ENCODE measurements around the gene ZMYND19.
"Not testable (repeated sequence)": the region's sequence is repeated elsewhere in the genome, so short reads cannot be mapped to it uniquely, and the experiment has no call there.

ZMYND19 gene

GRCh38 chr9:137631345-137632229, 41.3 kb upstream of the ZMYND19 start:
- H3K4me3 ChIP-seq (ENCODE audit: low read depth, low read length), result no peak overlapping the region
- TF ChIP-seq CTCF (IDR thresholded peaks at IDR 0.05; ENCODE audit: insufficient read depth, low read length, missing control alignments), result no peak
- DNase-seq (ENCODE audit: low read depth, low spot score), result no peak
- ChIA-PET POLR2A (no interaction called here), CTCF (no interaction called here)

GRCh38 chr9:137630679-137631078, 40.4 kb upstream of the ZMYND19 start:
- CTCF ChIA-PET, result interaction anchor here (0.5 kb wide), 1 partner anchor 10 kb away, joined by 3 read pairs; no protein-coding TSS in a partner anchor
- POLR2A ChIA-PET, result no interaction called here
- no peak for TF ChIP-seq CTCF (IDR thresholded peaks at IDR 0.05; ENCODE audit: insufficient read depth, low read length, missing control alignments)
- no peak for DNase-seq (ENCODE audit: low read depth, low spot score)
- H3K4me3 ChIP-seq (ENCODE audit: low read depth, low read length), result no peak overlapping the region

GRCh38 chr9:137630126-137630525, 39.8 kb upstream of the ZMYND19 start:
- H3K4me3 ChIP-seq (ENCODE audit: low read depth, low read length), result no peak overlapping the region
- ChIA-PET POLR2A (no interaction called here), CTCF (interaction anchor here (1.5 kb wide), 1 partner anchor 9 kb away, joined by 7 read pairs; no protein-coding TSS in a partner anchor)
- no peak for TF ChIP-seq CTCF (IDR thresholded peaks at IDR 0.05; ENCODE audit: insufficient read depth, low read length, missing control alignments)
- no peak for DNase-seq (ENCODE audit: low read depth, low spot score)

GRCh38 chr9:137627406-137627805, 37.1 kb upstream of the ZMYND19 start:
- POLR2A ChIA-PET, result interaction anchor here (1.1 kb wide), 1 partner anchor 9 kb away, joined by 3 read pairs; the partner anchor contains the start of gene EHMT1
- CTCF ChIA-PET, result not testable (repeated sequence)

GRCh38 chr9:137626464-137626863, 36.2 kb upstream of the ZMYND19 start:
- TF ChIP-seq CTCF (IDR thresholded peaks at IDR 0.05; ENCODE audit: insufficient read depth, low read length, missing control alignments), result no peak
- ChIA-PET CTCF (no interaction called here), POLR2A (interaction anchor here (1.1 kb wide), 1 partner anchor 8 kb away, joined by 3 read pairs; the partner anchor contains the start of gene EHMT1)
- no peak for DNase-seq (ENCODE audit: low read depth, low spot score)
- H3K4me3 ChIP-seq (ENCODE audit: low read depth, low read length), result no peak overlapping the region

More at GRCh38 chr9:137627406-137627805, 37.1 kb upstream of the ZMYND19 start:
- H3K4me3 ChIP-seq (ENCODE audit: low read depth, low read length); DNase-seq (ENCODE audit: low read depth, low spot score): not testable (repeated sequence)

GRCh38 chr9:137622211-137622610, 31.9 kb upstream of the ZMYND19 start:
- DNase-seq (ENCODE audit: low read depth, low spot score); H3K4me3 ChIP-seq (ENCODE audit: low read depth, low read length); POLR2A ChIA-PET: not testable (repeated sequence)
- CTCF ChIA-PET, result interaction anchor here (1.4 to 1.9 kb wide), 2 partner anchors 16 to 168 kb away, joined by 4 read pairs; no protein-coding TSS in a partner anchor

- DNase-seq (ENCODE audit: low read depth, low spot score), result no peak
- POLR2A ChIA-PET, result no interaction called here
- CTCF ChIA-PET, result interaction anchor here (0.8 to 1.9 kb wide), 7 partner anchors 8 to 169 kb away, joined by 3 to 7 read pairs (median 4); no protein-coding TSS in a partner anchor
- H3K4me3 ChIP-seq (ENCODE audit: low read depth, low read length), result no peak overlapping the region
- TF ChIP-seq CTCF (IDR thresholded peaks at IDR 0.05; ENCODE audit: insufficient read depth, low read length, missing control alignments), result no peak
These were observed 30.9 kb upstream of the ZMYND19 start for GRCh38 chr9:137621131-137621757.
